SKM-1 treated with dmso at 0.1 percent for 144 hours (cell line): ENCODE measurements around the gene VLDLR.
"Not testable (repeated sequence)": the region's sequence is repeated elsewhere in the genome, so short reads cannot be mapped to it uniquely, and the experiment has no call there.

ENCODE experiments used
- DNase-seq: peaks from one replicate; lab custom pipeline; 2025; ENCODE audit not compliant: unreplicated experiment; lab: John Stamatoyannopoulos, UW

The VLDLR gene

DNA sequence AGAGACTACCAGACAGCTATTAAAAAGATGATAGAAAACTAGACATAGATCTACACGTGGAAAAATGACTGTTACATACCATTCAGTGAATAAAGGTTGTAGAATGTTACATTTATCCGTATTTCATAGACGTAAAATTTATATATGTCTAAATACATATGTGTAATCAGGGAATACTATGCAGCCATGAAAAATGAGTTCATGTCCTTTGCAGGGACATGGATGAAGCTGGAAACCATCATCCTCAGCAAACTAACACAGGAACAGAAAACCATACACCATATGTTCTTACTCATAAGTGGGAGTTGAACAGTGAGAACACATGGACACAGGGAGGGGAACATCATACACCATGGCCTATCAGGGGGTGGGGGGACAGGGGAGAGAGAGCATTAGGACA is 85.7 kb downstream of the VLDLR start:
- not testable (repeated sequence) for DNase-seq
